ENCODE measurements around the gene CACNA2D1. TPM values are rescaled to one million over a fixed set of nuclear protein-coding genes. Genes with fewer than 3 reads are reported as not detected.

The CACNA2D1 gene
- polyA plus RNA-seq, 2 of the 4 experiments (the other 2 are of a cell fraction), result 18.0 to 32.9 TPM

- no peak for FAIRE-seq
- no peak for DNase-seq (ENCODE audit: low read depth in 1 of 2, low spot score in 1 of 2)
- ChIA-PET CTCF (interaction anchor here (1.6 kb wide), 1 partner anchor 15 kb away, joined by 4 read pairs; no protein-coding TSS in a partner anchor), POLR2A (no interaction called here)
- Histone ChIP-seq H3K4me3 (no peak overlapping the region), H3K27ac (no peak overlapping the region), H3K4me1 (peaks cover 12% of the 10 kb centered on the region; the same call in 2 of the 3 replicates), H3K4me2 (no peak overlapping the region), H3K9me3 (no peaks in the 10 kb centered on the region)
- TF ChIP-seq REST (IDR thresholded peaks at IDR 0.05), result no peak
- no peak for TF ChIP-seq CTCF (IDR thresholded peaks at IDR 0.05)
- TF ChIP-seq SMC3 (IDR thresholded peaks at IDR 0.05), result no peak
- no peak for TF ChIP-seq BHLHE40 (IDR thresholded peaks at IDR 0.05; ENCODE audit: low read depth, low read length)
- TF ChIP-seq GATA3 (IDR thresholded peaks at IDR 0.05; ENCODE audit: borderline replicate concordance), result no peak
- no peak for TF ChIP-seq FOXS1 (CRISPR knock-in tag; IDR thresholded peaks at IDR 0.05)
- no peak for TF ChIP-seq RARB (CRISPR knock-in tag; IDR thresholded peaks at IDR 0.05)
- no peak for TF ChIP-seq RFX5 (IDR thresholded peaks at IDR 0.05)
- no peak for TF ChIP-seq TFCP2L1 (CRISPR knock-in tag; IDR thresholded peaks at IDR 0.05)
- ATAC-seq, result no peak
- 94% methylated on average over 3 of the region's 3 CpGs for WGBS (ENCODE audit: missing lambda C conversion rate)
Observed at GRCh38 chr7:82389876-82390275, 53.7 kb downstream of the CACNA2D1 start.

- DNase-seq (ENCODE audit: low read depth in 1 of 2, low spot score in 1 of 2) (no peak), FAIRE-seq (no peak), ATAC-seq (no peak)
- H3K9me3 ChIP-seq, result no peaks in the 10 kb centered on the region
- no peak overlapping the region for H3K4me2 ChIP-seq
- H3K27ac ChIP-seq, result no peak overlapping the region
- no peak overlapping the region for H3K4me3 ChIP-seq
- TF ChIP-seq RNF2 (IDR thresholded peaks at IDR 0.05; ENCODE audit: borderline replicate concordance, low read depth), result no peak
- no peak for TF ChIP-seq ZC3H11A (IDR thresholded peaks at IDR 0.05)
- TF ChIP-seq CEBPB (IDR thresholded peaks at IDR 0.05), result no peak
- TF ChIP-seq PHF8 (IDR thresholded peaks at IDR 0.05; ENCODE audit: borderline replicate concordance, low read depth), result no peak
- TF ChIP-seq JUN (IDR thresholded peaks at IDR 0.05), result no peak
- no peak for TF ChIP-seq HOXA7 (CRISPR knock-in tag; IDR thresholded peaks at IDR 0.05)
- no peak for TF ChIP-seq MAZ (IDR thresholded peaks at IDR 0.05; ENCODE audit: borderline replicate concordance, low read depth, low read length)
- TF ChIP-seq HOXB13 (CRISPR knock-in tag; IDR thresholded peaks at IDR 0.05; ENCODE audit: low read depth), result no peak
- no peak for TF ChIP-seq POLR2AphosphoS2 (conservative IDR thresholded peaks at IDR 0.05; ENCODE audit: low read length)
- TF ChIP-seq REST (IDR thresholded peaks at IDR 0.05), result no peak
- TF ChIP-seq EHMT2 (IDR thresholded peaks at IDR 0.05; ENCODE audit: low read depth), result no peak
- no peak for TF ChIP-seq HOXB5 (CRISPR knock-in tag; IDR thresholded peaks at IDR 0.05)
- TF ChIP-seq ATOH8 (CRISPR knock-in tag; IDR thresholded peaks at IDR 0.05; ENCODE audit: low read depth), result no peak
- no peak for TF ChIP-seq ESRRA (IDR thresholded peaks at IDR 0.05; ENCODE audit: borderline replicate concordance, low read length)
- no peak for TF ChIP-seq HEYL (CRISPR knock-in tag; IDR thresholded peaks at IDR 0.05)
- TF ChIP-seq MYC (IDR thresholded peaks at IDR 0.05; ENCODE audit: borderline replicate concordance, low read length), result no peak
- no peak for TF ChIP-seq FOXS1 (CRISPR knock-in tag; IDR thresholded peaks at IDR 0.05)
- TF ChIP-seq E2F6 (IDR thresholded peaks at IDR 0.05; ENCODE audit: borderline replicate concordance, low read depth), result no peak
- peaks cover 7% of the 10 kb centered on the region; the same call in 1 of the 3 replicates for H3K4me1 ChIP-seq
- 76% methylated on average over 2 of the region's 2 CpGs for WGBS (ENCODE audit: missing lambda C conversion rate)
- ChIA-PET CTCF (no interaction called here), POLR2A (no interaction called here)
Observed at GRCh38 chr7:82388138-82388537, 55.4 kb downstream of the CACNA2D1 start.
